ENCODE results near the gene CCDC9B.

The CCDC9B gene

GRCh38 chr15:40327457-40327856 is 13.3 kb downstream of the CCDC9B start:
- DNase-seq, result no peak

- no peak for DNase-seq
Measured at GRCh38 chr15:40325700-40326099, 15.0 kb downstream of the CCDC9B start.

GRCh38 chr15:40325188-40325587 is 15.6 kb downstream of the CCDC9B start:
- no peak for DNase-seq

GRCh38 chr15:40323953-40324937 is 16.5 kb downstream of the CCDC9B start:
- no peak for DNase-seq

- DNase-seq, result peak; percentile 78
Measured at GRCh38 chr15:40323239-40323952, 17.3 kb downstream of the CCDC9B start, which contains the start of gene INAFM2. Gene INAFM2 (plus strand): TSS chr15:40323692. CDS start chr15:40324056, 364 bp downstream.

GRCh38 chr15:40322531-40323238 is 18.1 kb downstream of the CCDC9B start:
- no peak for DNase-seq

- no peak for DNase-seq
Measured at GRCh38 chr15:40320931-40321371, 19.8 kb downstream of the CCDC9B start.

- no peak for DNase-seq
Measured at GRCh38 chr15:40320409-40320808, 20.3 kb downstream of the CCDC9B start.

- no peak for DNase-seq
Measured at GRCh38 chr15:40317580-40317979, 23.2 kb downstream of the CCDC9B start.

- DNase-seq, result no peak
Measured at GRCh38 chr15:40316931-40317330, 23.8 kb downstream of the CCDC9B start.

GRCh38 chr15:40314723-40315276 is 25.9 kb downstream of the CCDC9B start:
- DNase-seq, result no peak

GRCh38 chr15:40313531-40314398 is 27.0 kb downstream of the CCDC9B start:
- no peak for DNase-seq

GRCh38 chr15:40312370-40313158 is 28.2 kb downstream of the CCDC9B start:
- DNase-seq, result no peak

- DNase-seq, result no peak
Measured at GRCh38 chr15:40310993-40311392, 29.7 kb downstream of the CCDC9B start.

GRCh38 chr15:40310001-40310959 is 30.5 kb downstream of the CCDC9B start:
- peak; percentile 56 for DNase-seq

- no peak for DNase-seq
Measured at GRCh38 chr15:40309344-40309862, 31.3 kb downstream of the CCDC9B start.

- peak; percentile 67 for DNase-seq
Measured at GRCh38 chr15:40307421-40308211, 33.1 kb downstream of the CCDC9B start, which contains the start of gene PLCB2. Gene PLCB2 (minus strand): TSS chr15:40307935. CDS start chr15:40307672, 263 bp downstream.

- DNase-seq, result no peak
Measured at GRCh38 chr15:40306908-40307307, 33.8 kb downstream of the CCDC9B start.
